PC-9 (cell line): ENCODE measurements around the gene AAMDC.

ENCODE experiments used
- EZH2 ChIP-seq: fragments of 200-600 bp; sonication (generic); IDR thresholded peaks from 2 replicates; pipeline ENCODE4 v1.8.0; 2017; ENCODE audit warnings: antibody characterized with exemption, low read depth
- TF ChIP-seq, protein P1 (sequence below): fragments of 200-600 bp; sonication (generic); conservative IDR thresholded peaks from 2 replicates; pipeline ENCODE4 v1.6.1; 2017; ENCODE audit warnings: mixed run types, antibody characterized with exemption, mild to moderate bottlenecking, moderate library complexity

DNA sequence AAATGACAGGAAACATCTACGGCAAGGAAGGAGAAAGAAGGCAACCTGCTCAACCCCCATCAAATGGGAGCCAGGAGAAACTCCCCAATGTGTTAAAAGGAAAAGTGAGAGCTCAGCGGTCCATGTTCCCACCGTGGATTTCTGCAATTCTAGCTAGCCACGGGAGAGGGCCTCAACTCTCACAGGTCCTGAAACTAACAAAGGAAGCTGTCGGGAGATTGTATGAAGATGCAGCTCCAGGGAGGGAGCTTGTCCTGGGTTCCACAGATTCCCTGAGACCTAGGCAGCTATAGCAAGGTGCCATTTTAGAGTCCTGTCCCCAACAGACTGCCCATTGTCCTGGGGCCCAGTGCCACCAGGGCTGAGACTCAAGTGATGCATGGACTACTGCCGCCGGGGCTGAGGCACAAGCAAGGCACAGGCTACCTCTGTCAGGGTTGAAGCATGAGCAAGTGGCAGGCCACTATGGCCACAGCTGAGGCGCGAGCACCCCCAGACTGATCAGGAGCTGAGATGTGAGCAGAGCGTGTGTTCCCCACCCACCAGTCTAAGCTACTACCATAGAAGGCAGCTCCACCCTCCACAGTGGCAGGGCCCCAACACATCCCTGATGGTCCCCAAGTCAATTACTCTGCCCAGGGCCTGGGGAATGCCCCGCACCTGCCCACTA is 31.7 kb upstream of the AAMDC start:
- TF ChIP-seq, protein P1, sequence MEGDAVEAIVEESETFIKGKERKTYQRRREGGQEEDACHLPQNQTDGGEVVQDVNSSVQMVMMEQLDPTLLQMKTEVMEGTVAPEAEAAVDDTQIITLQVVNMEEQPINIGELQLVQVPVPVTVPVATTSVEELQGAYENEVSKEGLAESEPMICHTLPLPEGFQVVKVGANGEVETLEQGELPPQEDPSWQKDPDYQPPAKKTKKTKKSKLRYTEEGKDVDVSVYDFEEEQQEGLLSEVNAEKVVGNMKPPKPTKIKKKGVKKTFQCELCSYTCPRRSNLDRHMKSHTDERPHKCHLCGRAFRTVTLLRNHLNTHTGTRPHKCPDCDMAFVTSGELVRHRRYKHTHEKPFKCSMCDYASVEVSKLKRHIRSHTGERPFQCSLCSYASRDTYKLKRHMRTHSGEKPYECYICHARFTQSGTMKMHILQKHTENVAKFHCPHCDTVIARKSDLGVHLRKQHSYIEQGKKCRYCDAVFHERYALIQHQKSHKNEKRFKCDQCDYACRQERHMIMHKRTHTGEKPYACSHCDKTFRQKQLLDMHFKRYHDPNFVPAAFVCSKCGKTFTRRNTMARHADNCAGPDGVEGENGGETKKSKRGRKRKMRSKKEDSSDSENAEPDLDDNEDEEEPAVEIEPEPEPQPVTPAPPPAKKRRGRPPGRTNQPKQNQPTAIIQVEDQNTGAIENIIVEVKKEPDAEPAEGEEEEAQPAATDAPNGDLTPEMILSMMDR: no peak
- TF ChIP-seq EZH2: no peak
